Neutrophil (primary cell): ENCODE results near the gene ZC3H7A.

Source experiments
- H3K27ac ChIP-seq: fragments of 200-600 bp; sonication (generic); 2 replicates; pipeline ENCODE4 v1.5.1; 2016; ENCODE audit warnings: mild to moderate bottlenecking, moderate library complexity
- H3K27me3 ChIP-seq: fragments of 200-600 bp; sonication (generic); 2 replicates; pipeline ENCODE4 v1.6.0; 2016; ENCODE audit warnings: mild to moderate bottlenecking
- H3K36me3 ChIP-seq: fragments of 200-600 bp; sonication (generic); 2 replicates; pipeline ENCODE4 v1.5.1; 2017
- H3K4me1 ChIP-seq, 2 experiments: fragments of 200-600 bp in 1 of 2; sonication (generic) in 1 of 2; 1 replicate in 1 of 2; 2 replicates in 1 of 2; pipeline versions ENCODE4 v1.5.1 to v1.6.1; 2013 to 2016; ENCODE audit warnings: low read depth in 1 of 2, low read length in 1 of 2, mild to moderate bottlenecking in 1 of 2, moderate library complexity in 1 of 2; ENCODE audit not compliant: control insufficient read depth in 1 of 2, insufficient read depth in 1 of 2
- H3K4me3 ChIP-seq, 2 experiments: fragments of 200-600 bp in 1 of 2; sonication (generic) in 1 of 2; 1 replicate in 1 of 2; 2 replicates in 1 of 2; pipeline ENCODE4 v1.5.1; 2013 to 2016; ENCODE audit warnings: low read depth in 1 of 2, low read length in 1 of 2, mild to moderate bottlenecking in 1 of 2, moderate library complexity in 1 of 2
- H3K9me3 ChIP-seq: fragments of 200-600 bp; sonication (generic); 2 replicates; pipeline ENCODE4 v1.5.1; 2016
- CTCF ChIP-seq: fragments of 200-600 bp; sonication (generic); IDR thresholded peaks from 2 replicates; pipeline ENCODE4 v1.5.1; 2016; ENCODE audit warnings: antibody characterized with exemption

Gene ZC3H7A

GRCh38 chr16:11705311-11706025 is 91.6 kb downstream of the ZC3H7A start:
- TF ChIP-seq CTCF, result no peak
- H3K27ac ChIP-seq, result no peak overlapping the region
- no peaks in the 10 kb centered on the region for H3K36me3 ChIP-seq
- peaks cover 10 to 13% of the 10 kb centered on the region in 2 experiments for H3K4me1 ChIP-seq
- H3K4me3 ChIP-seq, result no peak overlapping the region
- H3K27me3 ChIP-seq, result no peaks in the 10 kb centered on the region
- no peaks in the 10 kb centered on the region for H3K9me3 ChIP-seq
